ENCODE data around the gene FAM222A.
A peak's percentile ranks its signal among the peaks of the same experiment; 100 is the strongest.

FAM222A gene

DNA sequence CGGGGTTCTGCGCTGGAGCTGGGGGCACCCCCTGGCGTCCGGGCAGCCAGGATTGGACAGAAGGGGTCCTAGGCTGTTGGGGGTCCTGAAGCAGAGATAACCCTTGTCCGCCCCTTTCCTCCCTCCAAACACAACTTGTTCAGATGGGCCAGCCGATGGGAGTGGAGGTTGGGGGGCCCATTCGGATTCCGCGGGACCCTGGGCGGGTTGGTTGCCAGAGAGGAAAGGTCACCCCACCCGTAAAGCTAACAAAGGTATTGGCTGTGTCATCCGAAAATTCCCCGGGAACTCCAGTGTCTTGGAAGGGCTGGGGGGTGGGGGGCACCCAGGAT, 1.3 kb downstream of the FAM222A start:
- peak overlapping the region; percentile 90 for H3K27ac ChIP-seq

DNA sequence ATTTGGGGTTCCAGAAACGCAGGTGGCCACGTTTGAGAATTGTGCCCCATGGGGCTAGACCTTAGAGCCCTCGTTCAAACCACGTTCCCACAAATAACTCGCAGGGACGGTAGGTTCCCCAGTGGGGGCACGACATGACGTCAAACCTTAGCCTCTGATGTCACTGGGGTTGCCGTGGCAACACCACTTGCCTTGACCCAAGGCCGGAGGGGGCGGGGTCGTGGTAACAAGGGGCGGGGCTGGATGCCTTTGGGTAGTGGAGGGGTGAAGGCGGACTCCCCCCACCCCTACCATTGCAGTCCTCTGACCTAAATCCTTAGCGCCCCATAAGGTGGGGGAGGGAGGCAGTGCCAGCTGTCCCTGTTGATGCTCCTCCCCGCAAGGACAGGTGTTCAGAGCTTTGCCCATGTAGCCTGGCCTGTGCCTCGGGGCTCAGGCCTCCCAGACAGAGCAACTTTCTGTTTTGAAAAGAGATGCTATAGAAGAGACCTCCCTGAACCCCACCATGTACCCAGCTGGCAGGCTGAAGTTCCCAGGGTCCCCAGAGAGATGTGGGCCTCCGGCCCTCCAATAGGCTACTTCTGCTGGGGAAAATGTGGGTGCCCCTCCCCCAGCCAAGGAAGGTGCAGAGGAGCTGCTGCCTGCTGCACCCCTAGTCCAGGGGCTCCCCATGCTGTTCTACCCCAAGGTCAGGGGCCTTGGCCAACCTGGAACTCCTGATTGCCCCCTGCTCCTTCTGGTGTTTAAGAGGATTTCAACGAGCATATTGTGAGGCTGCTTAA, 1.9 kb downstream of the FAM222A start:
- H3K27ac ChIP-seq: peak overlapping the region; percentile 90
- no peak for TF ChIP-seq CTCF (conservative IDR thresholded peaks at IDR 0.05)

More for the DNA sequence above, 1.3 kb downstream of the FAM222A start:
- TF ChIP-seq CTCF (conservative IDR thresholded peaks at IDR 0.05): no peak

DNA sequence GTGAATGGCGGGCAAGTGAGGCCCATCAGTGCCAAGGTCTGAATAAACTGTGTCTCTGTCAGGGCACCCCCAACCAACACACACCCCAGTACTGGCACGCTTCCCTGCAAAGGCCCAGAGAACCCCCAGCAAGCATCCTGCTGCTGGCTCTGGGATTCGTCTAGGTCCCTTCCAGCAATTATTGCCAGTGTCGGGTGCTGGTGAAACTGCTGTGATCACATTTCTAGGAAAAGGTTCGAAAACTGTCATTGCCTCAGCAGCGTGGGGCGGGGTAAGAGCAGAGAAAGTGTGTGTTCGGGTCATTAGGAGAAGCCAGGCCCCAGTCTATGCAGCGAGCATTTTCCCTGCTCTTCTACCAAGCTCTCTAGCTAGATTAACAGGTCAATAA, 2.5 kb downstream of the FAM222A start:
- H3K27ac ChIP-seq: peak overlapping the region; percentile 90

GRCh38 chr12:109716512-109717389, 3.1 kb downstream of the FAM222A start:
- TF ChIP-seq CTCF (conservative IDR thresholded peaks at IDR 0.05): no peak

More for the DNA sequence above, 2.5 kb downstream of the FAM222A start:
- TF ChIP-seq CTCF (conservative IDR thresholded peaks at IDR 0.05): no peak

DNA sequence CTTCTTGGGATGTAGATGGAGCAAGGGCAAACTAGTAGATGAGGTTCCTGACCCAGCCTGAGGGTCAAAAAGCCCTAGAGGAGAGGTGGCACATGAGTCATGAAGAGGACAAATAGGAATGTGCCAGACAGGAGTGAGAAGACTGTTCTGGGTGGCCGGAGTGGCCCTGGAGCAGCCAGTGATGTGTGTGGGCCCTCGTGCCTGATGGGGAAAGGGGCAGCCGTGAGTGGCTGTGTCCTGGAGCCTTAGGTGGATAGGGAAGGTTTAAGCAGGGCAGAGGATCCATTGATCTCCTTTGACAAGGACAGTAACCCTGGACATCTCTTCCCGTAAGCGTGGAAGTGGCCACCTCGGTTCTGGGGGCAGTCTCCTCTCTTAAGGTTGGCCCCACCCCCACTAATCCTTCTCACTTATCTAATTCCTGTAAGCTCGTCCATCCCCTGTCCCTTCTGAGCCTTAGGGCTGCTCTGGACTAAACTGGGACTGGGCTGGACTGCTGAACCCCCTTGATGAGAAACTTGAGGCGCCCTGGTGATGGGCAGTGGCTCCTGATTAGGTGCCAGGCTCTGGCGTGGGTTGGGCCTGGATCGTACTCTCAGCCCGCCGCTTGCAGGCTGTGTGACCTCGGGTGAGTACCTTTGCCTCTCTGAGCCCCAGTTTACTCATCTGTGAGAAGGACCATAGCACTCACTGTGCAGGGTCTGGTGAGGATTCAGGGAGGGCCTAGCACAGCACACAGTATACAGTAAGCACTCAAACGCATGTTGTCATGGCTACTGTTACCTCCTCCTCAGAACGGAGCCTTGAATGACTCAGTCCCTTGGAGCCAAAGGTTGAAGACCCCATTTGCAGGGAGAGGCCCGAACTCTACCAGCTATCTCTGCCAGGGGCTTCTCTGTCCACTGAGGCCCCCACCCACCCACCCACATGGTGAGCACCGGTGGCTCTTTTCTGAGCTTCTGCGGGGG, 4.0 kb downstream of the FAM222A start:
- no peak for TF ChIP-seq CTCF (conservative IDR thresholded peaks at IDR 0.05)
- H3K27ac ChIP-seq: peak overlapping the region; percentile 90; the same call in 1 of the 2 replicates

More at GRCh38 chr12:109716512-109717389, 3.1 kb downstream of the FAM222A start:
- peak overlapping the region; percentile 90 for H3K27ac ChIP-seq

GRCh38 chr12:109718390-109718789, 4.8 kb downstream of the FAM222A start:
- H3K27ac ChIP-seq: no peak overlapping the region; the same call in 1 of the 2 replicates
- no peak for TF ChIP-seq CTCF (conservative IDR thresholded peaks at IDR 0.05)
